Bronchial epithelial cell (primary cell): ENCODE measurements around the gene HIP1. TPM values are rescaled to one million over a fixed set of nuclear protein-coding genes. Genes with fewer than 3 reads are reported as not detected.
"Not testable (repeated sequence)": the region's sequence is repeated elsewhere in the genome, so short reads cannot be mapped to it uniquely, and the experiment has no call there.

Source experiments
- DNase-seq: peaks from one replicate; pipeline ENCODE4 v3.0.0-alpha.2; 2010; ENCODE audit warnings: low read depth
- FAIRE-seq: peaks from 2 replicates; lab custom pipeline; 2011; peaks lifted over from hg19 to GRCh38; lab: Jason Lieb, UNC
- H3K27me3 ChIP-seq: 2 replicates; pipeline ENCODE4 v1.5.1; 2011; ENCODE audit warnings: low read length; ENCODE audit not compliant: control insufficient read depth, insufficient read depth
- H3K36me3 ChIP-seq: 2 replicates; pipeline ENCODE4 v1.5.1; 2011; ENCODE audit warnings: low read length; ENCODE audit not compliant: control insufficient read depth, insufficient read depth
- H3K4me3 ChIP-seq: 2 replicates; pipeline ENCODE4 v1.5.1; 2011; ENCODE audit warnings: mild to moderate bottlenecking, low read depth, low read length, control low read depth
- CTCF ChIP-seq: IDR thresholded peaks from 2 replicates; pipeline ENCODE4 v1.5.1; 2011; ENCODE audit warnings: mild to moderate bottlenecking, moderate library complexity, low read length, control low read depth, inconsistent platforms; ENCODE audit not compliant: insufficient read depth, severe bottlenecking
- total RNA-seq: library from RNA; depleted of rRNA; stranded (reverse); fragments of >200 nt; gene quantifications from 2 replicates; pipeline ENCODE4 v1.2.1, GENCODE V29; 2014

HIP1 gene
- total RNA-seq, 1 donor from 2014 or later: 3.2 TPM

GRCh38 chr7:75688200-75689136 is 50.3 kb downstream of the HIP1 start:
- DNase-seq (no peak), FAIRE-seq (no peak)
- no peak for TF ChIP-seq CTCF
- no peak overlapping the region for H3K4me3 ChIP-seq
- H3K27me3 ChIP-seq: peaks cover 2% of the 10 kb centered on the region
- H3K36me3 ChIP-seq: no peaks in the 10 kb centered on the region

- no peak overlapping the region for H3K4me3 ChIP-seq
- peaks cover 2% of the 10 kb centered on the region for H3K27me3 ChIP-seq
- no peaks in the 10 kb centered on the region for H3K36me3 ChIP-seq
- FAIRE-seq: no peak
- DNase-seq: no peak
- no peak for TF ChIP-seq CTCF
These were observed 51.3 kb downstream of the HIP1 start for GRCh38 chr7:75687246-75688088.

- TF ChIP-seq CTCF: no peak
- H3K27me3 ChIP-seq: peaks cover 2% of the 10 kb centered on the region
- no peaks in the 10 kb centered on the region for H3K36me3 ChIP-seq
- FAIRE-seq (no peak), DNase-seq (no peak)
- H3K4me3 ChIP-seq: no peak overlapping the region
These were observed 52.2 kb downstream of the HIP1 start for GRCh38 chr7:75686551-75686950.

GRCh38 chr7:75682052-75682451 is 56.7 kb downstream of the HIP1 start:
- not testable (repeated sequence) for H3K36me3 ChIP-seq, H3K4me3 ChIP-seq, FAIRE-seq, DNase-seq, H3K27me3 ChIP-seq

- no peak overlapping the region for H3K4me3 ChIP-seq
- FAIRE-seq (no peak), DNase-seq (no peak)
- no peaks in the 10 kb centered on the region for H3K27me3 ChIP-seq
- no peak for TF ChIP-seq CTCF
- no peaks in the 10 kb centered on the region for H3K36me3 ChIP-seq
These were observed 59.7 kb downstream of the HIP1 start for GRCh38 chr7:75679060-75679459.

- no peak for FAIRE-seq
- DNase-seq: peak; percentile 29
- no peak for TF ChIP-seq CTCF
- no peaks in the 10 kb centered on the region for H3K27me3 ChIP-seq
- no peak overlapping the region for H3K4me3 ChIP-seq
- no peaks in the 10 kb centered on the region for H3K36me3 ChIP-seq
These were observed 69.2 kb downstream of the HIP1 start for GRCh38 chr7:75669579-75669978.
